Neural progenitor cell (in vitro differentiated cells): ENCODE results near the gene TBCA.

Source experiments
- CTCF ChIP-seq: fragments of 200-600 bp; sonication (generic); IDR thresholded peaks from 2 replicates; pipeline ENCODE4 v1.5.1; 2017; ENCODE audit warnings: antibody characterized with exemption, mild to moderate bottlenecking
- EZH2 ChIP-seq: fragments of 200-600 bp; sonication (generic); IDR thresholded peaks from 2 replicates; pipeline ENCODE4 v1.6.1; 2017; ENCODE audit warnings: antibody characterized with exemption, mild to moderate bottlenecking, moderate library complexity
- EZH2phosphoT487 ChIP-seq: fragments of 200-600 bp; sonication (generic); IDR thresholded peaks from 2 replicates; pipeline ENCODE4 v1.6.1; 2017; ENCODE audit warnings: antibody characterized with exemption

- TF ChIP-seq CTCF (no peak), EZH2phosphoT487 (no peak), EZH2 (no peak)
Observed at GRCh38 chr5:77734885-77735284, 41.3 kb downstream of the TBCA start.
